ENCODE results near the gene OSBPL10.

The OSBPL10 gene

GRCh38 chr3:31958701-31959152 lies 22.3 kb downstream of the OSBPL10 start:
- DNase-seq, result no peak

GRCh38 chr3:31957106-31957505 lies 24.0 kb downstream of the OSBPL10 start:
- DNase-seq, result no peak

- no peak for DNase-seq
These were observed 25.5 kb downstream of the OSBPL10 start for GRCh38 chr3:31955581-31955980.

GRCh38 chr3:31953636-31954035 lies 27.4 kb downstream of the OSBPL10 start:
- no peak for DNase-seq

- no peak for DNase-seq
These were observed 28.0 kb downstream of the OSBPL10 start for GRCh38 chr3:31953091-31953490.

- DNase-seq, result no peak
These were observed 28.9 kb downstream of the OSBPL10 start for GRCh38 chr3:31952205-31952604.

- no peak for DNase-seq
These were observed 32.8 kb downstream of the OSBPL10 start for GRCh38 chr3:31948280-31948679.

- DNase-seq, result no peak
These were observed 33.4 kb downstream of the OSBPL10 start for GRCh38 chr3:31947671-31948091.

- no peak for DNase-seq
These were observed 33.9 kb downstream of the OSBPL10 start for GRCh38 chr3:31947162-31947561.

- no peak for DNase-seq
These were observed 34.5 kb downstream of the OSBPL10 start for GRCh38 chr3:31946484-31947081.

GRCh38 chr3:31945738-31946052 lies 35.4 kb downstream of the OSBPL10 start:
- no peak for DNase-seq

GRCh38 chr3:31943041-31943440 lies 38.0 kb downstream of the OSBPL10 start:
- DNase-seq, result no peak

- no peak for DNase-seq
These were observed 38.6 kb downstream of the OSBPL10 start for GRCh38 chr3:31942446-31942845.

GRCh38 chr3:31937225-31937624 lies 43.8 kb downstream of the OSBPL10 start:
- DNase-seq, result no peak

GRCh38 chr3:31936420-31937060 lies 44.5 kb downstream of the OSBPL10 start:
- DNase-seq, result no peak

- no peak for DNase-seq
These were observed 46.2 kb downstream of the OSBPL10 start for GRCh38 chr3:31934866-31935265.

GRCh38 chr3:31934018-31934417 lies 47.0 kb downstream of the OSBPL10 start:
- DNase-seq, result no peak

- no peak for DNase-seq
These were observed 48.1 kb downstream of the OSBPL10 start for GRCh38 chr3:31932990-31933389.

GRCh38 chr3:31929826-31930502 lies 51.1 kb downstream of the OSBPL10 start:
- no peak for DNase-seq

GRCh38 chr3:31927811-31928210 lies 53.3 kb downstream of the OSBPL10 start:
- no peak for DNase-seq

GRCh38 chr3:31926543-31926942 lies 54.5 kb downstream of the OSBPL10 start:
- no peak for DNase-seq

GRCh38 chr3:31925271-31925630 lies 55.8 kb downstream of the OSBPL10 start:
- DNase-seq, result no peak

GRCh38 chr3:31924610-31925270 lies 56.3 kb downstream of the OSBPL10 start:
- DNase-seq, result no peak

GRCh38 chr3:31922962-31923361 lies 58.1 kb downstream of the OSBPL10 start:
- DNase-seq, result no peak
